Sigmoid colon (tissue), 4 donors: ENCODE data around the gene LUZP1.

Source experiments
- EP300 ChIP-seq, 4 donors: sonication (generic); formaldehyde crosslinking; IDR thresholded peaks; one replicate each; pipeline ENCODE4 v1.6.1; 2017; ENCODE audit warnings: antibody characterized with exemption in 4 of 4
- POLR2A ChIP-seq, 2 donors: fragments of 450-650 bp; IDR thresholded peaks; one replicate each; pipeline ENCODE4 v1.6.1; 2016; ENCODE audit warnings: antibody characterized with exemption in 2 of 2, mild to moderate bottlenecking in 2 of 2, moderate library complexity in 2 of 2
- POLR2AphosphoS5 ChIP-seq, 4 donors: sonication (generic); formaldehyde crosslinking; IDR thresholded peaks; one replicate each; pipeline ENCODE4 v1.6.1; 2017; ENCODE audit warnings: antibody characterized with exemption in 4 of 4
- TF ChIP-seq, protein P1 (sequence below), 4 experiments: fragments of 450-650 bp in 3 of 4; fragments of 200-600 bp in 1 of 4; IDR thresholded peaks; one replicate each; pipeline ENCODE4 v1.5.1; 2016 to 2019; ENCODE audit warnings: antibody characterized with exemption in 4 of 4, mild to moderate bottlenecking in 3 of 4, moderate library complexity in 2 of 4

GRCh38 chr1:23156940-23157339 lies 11.7 kb downstream of the LUZP1 start:
- TF ChIP-seq, protein P1, sequence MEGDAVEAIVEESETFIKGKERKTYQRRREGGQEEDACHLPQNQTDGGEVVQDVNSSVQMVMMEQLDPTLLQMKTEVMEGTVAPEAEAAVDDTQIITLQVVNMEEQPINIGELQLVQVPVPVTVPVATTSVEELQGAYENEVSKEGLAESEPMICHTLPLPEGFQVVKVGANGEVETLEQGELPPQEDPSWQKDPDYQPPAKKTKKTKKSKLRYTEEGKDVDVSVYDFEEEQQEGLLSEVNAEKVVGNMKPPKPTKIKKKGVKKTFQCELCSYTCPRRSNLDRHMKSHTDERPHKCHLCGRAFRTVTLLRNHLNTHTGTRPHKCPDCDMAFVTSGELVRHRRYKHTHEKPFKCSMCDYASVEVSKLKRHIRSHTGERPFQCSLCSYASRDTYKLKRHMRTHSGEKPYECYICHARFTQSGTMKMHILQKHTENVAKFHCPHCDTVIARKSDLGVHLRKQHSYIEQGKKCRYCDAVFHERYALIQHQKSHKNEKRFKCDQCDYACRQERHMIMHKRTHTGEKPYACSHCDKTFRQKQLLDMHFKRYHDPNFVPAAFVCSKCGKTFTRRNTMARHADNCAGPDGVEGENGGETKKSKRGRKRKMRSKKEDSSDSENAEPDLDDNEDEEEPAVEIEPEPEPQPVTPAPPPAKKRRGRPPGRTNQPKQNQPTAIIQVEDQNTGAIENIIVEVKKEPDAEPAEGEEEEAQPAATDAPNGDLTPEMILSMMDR (IDR thresholded peaks at IDR 0.05): no peak
- no peak for TF ChIP-seq EP300 (IDR thresholded peaks at IDR 0.05)
- no peak for TF ChIP-seq POLR2A (IDR thresholded peaks at IDR 0.05)
- no peak for TF ChIP-seq POLR2AphosphoS5 (IDR thresholded peaks at IDR 0.05)
